Esophagus muscularis mucosa (tissue), 4 donors: ENCODE measurements around the gene MCF2L. TPM values are rescaled to one million over a fixed set of nuclear protein-coding genes. Genes with fewer than 3 reads are reported as not detected.
A peak's percentile ranks its signal among the peaks of the same experiment; 100 is the strongest.
"Not testable (repeated sequence)": the region's sequence is repeated elsewhere in the genome, so short reads cannot be mapped to it uniquely, and the experiment has no call there.

Experiments used
- DNase-seq: peaks from one replicate; pipeline ENCODE4 v3.0.0-alpha.2; 2017; ENCODE audit errors: extremely low spot score
- H3K27ac ChIP-seq, 4 donors: fragments of 200-600 bp; sonication (generic); replicated peaks in 1 of 4; 1 replicate in 3 of 4; 2 replicates in 1 of 4; pipeline ENCODE4 v1.5.1; 2016 to 2019; ENCODE audit warnings: mild to moderate bottlenecking in 1 of 4
- H3K27me3 ChIP-seq, 4 donors: fragments of 200-600 bp; sonication (generic); one replicate each; pipeline versions ENCODE4 v1.5.1 to v1.6.0; 2016 to 2019
- H3K36me3 ChIP-seq, 4 donors: fragments of 200-600 bp; sonication (generic); one replicate each; pipeline ENCODE4 v1.5.1; 2016 to 2019
- H3K4me1 ChIP-seq, 4 donors: fragments of 200-600 bp; sonication (generic); one replicate each; pipeline ENCODE4 v1.5.1; 2016 to 2019
- H3K4me3 ChIP-seq, 4 donors: fragments of 200-600 bp; sonication (generic); 1 replicate in 2 of 4; 2 replicates in 2 of 4; pipeline ENCODE4 v1.5.1; 2016 to 2019; ENCODE audit warnings: mild to moderate bottlenecking in 4 of 4, moderate library complexity in 1 of 4
- H3K9me3 ChIP-seq, 4 donors: fragments of 200-600 bp; sonication (generic); 1 replicate in 3 of 4; 2 replicates in 1 of 4; pipeline ENCODE4 v1.5.1; 2016 to 2019
- EP300 ChIP-seq: sonication (generic); formaldehyde crosslinking; IDR thresholded peaks from one replicate; pipeline ENCODE4 v1.6.1; 2017; ENCODE audit warnings: antibody characterized with exemption
- POLR2A ChIP-seq: fragments of 450-650 bp; IDR thresholded peaks from one replicate; pipeline ENCODE4 v1.6.1; 2017; ENCODE audit warnings: antibody characterized with exemption, moderate library complexity, mild to moderate bottlenecking, low read depth
- POLR2AphosphoS5 ChIP-seq, 2 donors: sonication (generic); formaldehyde crosslinking; IDR thresholded peaks; one replicate each; pipeline ENCODE4 v1.6.1; 2017; ENCODE audit warnings: antibody characterized with exemption in 2 of 2
- WGBS: methylation state at CpG from one replicate; pipeline ENCODE4 v1.1.5; 2018; 5-methylcytosine and 5-hydroxymethylcytosine counted together
- intact Hi-C: fragments of 100-400 bp; cut with DNase I; formaldehyde crosslinking; loops from one replicate; pipeline ENCODE4 v1.15.1; 2023
- total RNA-seq, 4 donors: library from RNA; depleted of rRNA; stranded (reverse); fragments of >200 nt; gene quantifications; one replicate each; pipeline versions ENCODE4 v1.1.0 to v1.2.1, GENCODE V29; 2016
- TF ChIP-seq, protein P1 (sequence below), 3 experiments: fragments of 200-600 bp in 2 of 3; fragments of 450-650 bp in 1 of 3; sonication (generic) in 2 of 3; IDR thresholded peaks; one replicate each; pipeline ENCODE4 v1.5.1; 2017 to 2019; ENCODE audit warnings: antibody characterized with exemption in 3 of 3, mild to moderate bottlenecking in 2 of 3, moderate library complexity in 1 of 3

MCF2L gene
- total RNA-seq, 4 donors from 2014 or later = 14.5 to 38.6 (median 26.7) TPM

DNA sequence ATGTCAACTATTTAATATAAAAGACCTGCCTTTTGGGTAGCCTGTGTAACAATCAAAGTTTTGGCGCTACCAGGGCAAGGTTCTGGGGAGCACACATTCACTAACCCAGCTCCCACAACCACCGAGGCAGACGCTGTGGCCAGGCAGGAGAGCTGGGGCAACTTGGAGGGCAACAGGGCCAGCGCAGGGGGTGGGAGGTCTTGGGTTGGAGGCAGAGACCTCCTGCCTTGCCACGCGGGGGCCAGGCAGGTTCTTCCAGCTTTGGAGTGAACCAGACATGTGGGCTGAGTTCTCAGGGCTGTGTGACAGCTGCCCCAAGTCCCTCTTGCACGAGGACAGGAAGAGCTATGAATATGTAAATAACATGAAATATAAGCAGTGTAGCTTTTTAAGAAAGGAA, 30.3 kb upstream of the MCF2L start:
- no peak for TF ChIP-seq POLR2AphosphoS5 (IDR thresholded peaks at IDR 0.05)
- TF ChIP-seq POLR2A = no peak
- TF ChIP-seq, protein P1, sequence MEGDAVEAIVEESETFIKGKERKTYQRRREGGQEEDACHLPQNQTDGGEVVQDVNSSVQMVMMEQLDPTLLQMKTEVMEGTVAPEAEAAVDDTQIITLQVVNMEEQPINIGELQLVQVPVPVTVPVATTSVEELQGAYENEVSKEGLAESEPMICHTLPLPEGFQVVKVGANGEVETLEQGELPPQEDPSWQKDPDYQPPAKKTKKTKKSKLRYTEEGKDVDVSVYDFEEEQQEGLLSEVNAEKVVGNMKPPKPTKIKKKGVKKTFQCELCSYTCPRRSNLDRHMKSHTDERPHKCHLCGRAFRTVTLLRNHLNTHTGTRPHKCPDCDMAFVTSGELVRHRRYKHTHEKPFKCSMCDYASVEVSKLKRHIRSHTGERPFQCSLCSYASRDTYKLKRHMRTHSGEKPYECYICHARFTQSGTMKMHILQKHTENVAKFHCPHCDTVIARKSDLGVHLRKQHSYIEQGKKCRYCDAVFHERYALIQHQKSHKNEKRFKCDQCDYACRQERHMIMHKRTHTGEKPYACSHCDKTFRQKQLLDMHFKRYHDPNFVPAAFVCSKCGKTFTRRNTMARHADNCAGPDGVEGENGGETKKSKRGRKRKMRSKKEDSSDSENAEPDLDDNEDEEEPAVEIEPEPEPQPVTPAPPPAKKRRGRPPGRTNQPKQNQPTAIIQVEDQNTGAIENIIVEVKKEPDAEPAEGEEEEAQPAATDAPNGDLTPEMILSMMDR (IDR thresholded peaks at IDR 0.05) = no peak
- no peak for TF ChIP-seq EP300
- no peak overlapping the region for H3K4me3 ChIP-seq
- H3K27me3 ChIP-seq = peaks cover 0 to 19% (median 0%) of the 10 kb centered on the region in 4 donors
- H3K36me3 ChIP-seq = no peaks in the 10 kb centered on the region
- no peaks in the 10 kb centered on the region for H3K9me3 ChIP-seq
- H3K27ac ChIP-seq = no peak overlapping the region
- intact Hi-C loops = no loop called here
- WGBS = 73% methylated on average over 7 of the region's 7 CpGs
- no peak for DNase-seq
- peaks cover 6 to 12% (median 11%) of the 10 kb centered on the region in 4 donors for H3K4me1 ChIP-seq

DNA sequence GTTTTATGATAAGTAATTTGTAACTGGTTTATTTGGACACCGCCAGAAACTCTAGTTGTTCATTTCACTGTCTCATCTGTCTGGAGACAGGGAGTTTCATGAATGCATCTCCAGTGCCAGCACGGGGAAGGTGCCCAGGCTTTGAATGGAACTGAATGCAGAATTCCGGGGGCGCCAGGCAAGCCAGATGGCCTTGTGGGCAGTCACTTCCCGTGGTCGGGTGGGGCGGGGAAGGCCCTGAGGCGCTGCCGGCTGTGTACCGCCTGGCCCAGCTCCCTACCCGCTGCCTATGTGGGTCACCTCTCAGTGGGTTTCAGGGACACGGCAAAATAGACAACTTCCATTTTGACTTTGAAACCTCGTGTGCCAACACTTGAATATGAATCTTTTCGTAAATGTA, 28.8 kb upstream of the MCF2L start:
- Histone ChIP-seq H3K36me3 (no peaks in the 10 kb centered on the region), H3K27me3 (peaks cover 0 to 6% (median 0%) of the 10 kb centered on the region in 4 donors), H3K4me3 (no peak overlapping the region), H3K4me1 (peaks cover 8 to 19% (median 17%) of the 10 kb centered on the region in 4 donors), H3K9me3 (no peaks in the 10 kb centered on the region), H3K27ac (no peak overlapping the region)
- intact Hi-C loops = loop anchor here (5.0 kb wide), 1 partner anchor 92 kb away; no protein-coding TSS in a partner anchor
- TF ChIP-seq POLR2A = no peak
- no peak for TF ChIP-seq EP300
- no peak for TF ChIP-seq POLR2AphosphoS5 (IDR thresholded peaks at IDR 0.05)
- TF ChIP-seq, protein P1 (IDR thresholded peaks at IDR 0.05) = no peak
- 57% methylated on average over 11 of the region's 14 CpGs for WGBS
- no peak for DNase-seq

- no peaks in the 10 kb centered on the region for H3K27me3 ChIP-seq
- TF ChIP-seq EP300 (no peak), POLR2AphosphoS5 (IDR thresholded peaks at IDR 0.05) (no peak), POLR2A (no peak)
- TF ChIP-seq, protein P1 (IDR thresholded peaks at IDR 0.05) = no peak
- no peak overlapping the region for H3K27ac ChIP-seq
- no peaks in the 10 kb centered on the region for H3K36me3 ChIP-seq
- no peak overlapping the region for H3K4me3 ChIP-seq
- H3K9me3 ChIP-seq = no peaks in the 10 kb centered on the region
- no peak for DNase-seq
- intact Hi-C loops = loop anchor here (5.0 kb wide), 1 partner anchor 91 kb away; no protein-coding TSS in a partner anchor
- H3K4me1 ChIP-seq = peaks cover 8 to 19% (median 17%) of the 10 kb centered on the region in 4 donors
- WGBS = 97% methylated on average over 7 of the region's 7 CpGs
Measured at GRCh38 chr13:112941349-112941748, 27.7 kb upstream of the MCF2L start.

GRCh38 chr13:112941765-112942164, 27.2 kb upstream of the MCF2L start:
- DNase-seq, H3K36me3 ChIP-seq, H3K4me3 ChIP-seq, H3K27me3 ChIP-seq, H3K9me3 ChIP-seq, H3K27ac ChIP-seq: not testable (repeated sequence)
- WGBS = 73% methylated on average over 11 of the region's 11 CpGs
- intact Hi-C loops = loop anchor here (2.0 to 5.0 kb wide), 2 partner anchors 91 to 453 kb away; no protein-coding TSS in a partner anchor
- H3K4me1 ChIP-seq = peaks cover 8 to 19% (median 17%) of the 10 kb centered on the region in 4 donors

DNA sequence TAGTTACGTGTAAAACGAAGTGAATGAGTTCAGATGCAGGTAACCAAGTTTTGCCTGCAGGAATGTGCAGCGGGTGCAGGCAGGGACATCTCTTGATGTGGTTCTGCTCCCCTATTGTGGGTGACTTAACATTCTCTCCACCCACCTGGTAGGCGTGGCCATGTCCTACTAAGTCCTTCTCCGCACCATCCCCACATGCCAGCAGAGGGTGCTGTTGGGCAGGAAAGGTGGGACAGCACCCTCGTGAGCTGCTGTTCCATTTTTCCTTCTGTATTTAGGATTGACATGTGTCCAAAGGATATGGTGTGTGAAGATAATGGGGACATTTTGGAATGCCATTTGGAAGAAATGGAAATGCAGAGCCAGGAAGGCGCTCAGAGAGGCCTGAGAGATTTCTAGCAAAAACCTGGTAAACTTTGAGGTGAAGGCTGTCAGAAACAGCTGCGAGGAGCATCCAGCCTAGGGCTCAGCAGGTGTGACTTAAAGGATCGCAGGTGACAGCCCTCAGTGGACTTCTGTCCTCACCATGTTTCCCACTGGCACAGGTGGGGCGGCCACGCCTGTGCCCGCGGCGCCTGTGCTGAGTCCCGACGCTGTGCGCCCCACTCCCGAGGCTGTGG, 26.2 kb upstream of the MCF2L start:
- H3K27ac ChIP-seq = peak overlapping the region; percentile 49 to 73 (median 62)
- H3K9me3 ChIP-seq = no peaks in the 10 kb centered on the region
- H3K4me3 ChIP-seq = peak overlapping the region; percentile 54 to 63 (median 60)
- intact Hi-C loops = loop anchor here (2.0 to 5.0 kb wide), 2 partner anchors 90 to 452 kb away; no protein-coding TSS in a partner anchor
- peaks cover 8 to 19% (median 17%) of the 10 kb centered on the region in 4 donors for H3K4me1 ChIP-seq
- peaks cover 0 to 6% (median 0%) of the 10 kb centered on the region in 4 donors for H3K27me3 ChIP-seq
- H3K36me3 ChIP-seq = no peaks in the 10 kb centered on the region
- 7% methylated on average over 9 of the region's 18 CpGs for WGBS
- TF ChIP-seq EP300 = no peak
- no peak for TF ChIP-seq POLR2A
- TF ChIP-seq POLR2AphosphoS5 (IDR thresholded peaks at IDR 0.05) = peak in 1 of 2 donors; percentile 70
- TF ChIP-seq, protein P1 (IDR thresholded peaks at IDR 0.05) = peak; percentile 91 to 96 (median 94)
- DNase-seq = peak; percentile 98
